Activated T-cell treated with anti-CD3 and anti-CD28 coated beads, Interleukin-2, amount 50 U/mL, for 24 hours (primary cell): ENCODE measurements around the gene CCN2.
"Not testable (repeated sequence)": the region's sequence is repeated elsewhere in the genome, so short reads cannot be mapped to it uniquely, and the experiment has no call there.

ENCODE experiments used
- DNase-seq: peaks from one replicate; pipeline ENCODE4 v3.0.0-alpha.2; 2020
- H3K27ac Mint-ChIP-seq: 2 replicates; pipeline ENCODE4 v1.8.0; 2020; ENCODE audit warnings: mild to moderate bottlenecking, mixed read lengths
- H3K27me3 Mint-ChIP-seq: 2 replicates; pipeline ENCODE4 v1.8.0; 2020; ENCODE audit warnings: mixed read lengths
- H3K36me3 Mint-ChIP-seq: 2 replicates; pipeline ENCODE4 v1.8.0; 2020; ENCODE audit warnings: low read depth, mixed read lengths
- H3K4me1 Mint-ChIP-seq: 2 replicates; pipeline ENCODE4 v1.8.0; 2020; ENCODE audit warnings: low read depth, mixed read lengths
- H3K4me3 Mint-ChIP-seq: 2 replicates; pipeline ENCODE4 v1.8.0; 2020; ENCODE audit warnings: mild to moderate bottlenecking, moderate library complexity, mixed read lengths
- H3K9me3 Mint-ChIP-seq: 2 replicates; pipeline ENCODE4 v1.8.0; 2020; ENCODE audit warnings: mixed read lengths

Gene CCN2

GRCh38 chr6:131914234-131914633 lies 36.9 kb downstream of the CCN2 start:
- peaks cover 31% of the 10 kb centered on the region for H3K4me1 Mint-ChIP-seq
- H3K27me3 Mint-ChIP-seq: peaks cover 76% of the 10 kb centered on the region
- no peaks in the 10 kb centered on the region for H3K9me3 Mint-ChIP-seq
- H3K4me3 Mint-ChIP-seq: no peak overlapping the region
- no peaks in the 10 kb centered on the region for H3K36me3 Mint-ChIP-seq
- H3K27ac Mint-ChIP-seq: no peak overlapping the region
- DNase-seq: no peak

- Mint-ChIP-seq H3K4me1 (peaks cover 22% of the 10 kb centered on the region), H3K9me3 (no peaks in the 10 kb centered on the region), H3K36me3 (no peaks in the 10 kb centered on the region), H3K4me3 (no peak overlapping the region), H3K27me3 (peaks cover 59% of the 10 kb centered on the region), H3K27ac (no peak overlapping the region)
- DNase-seq: no peak
These were observed 39.2 kb downstream of the CCN2 start for GRCh38 chr6:131911951-131912350.

GRCh38 chr6:131910956-131911355 lies 40.2 kb downstream of the CCN2 start:
- Mint-ChIP-seq H3K27ac (no peak overlapping the region), H3K4me3 (no peak overlapping the region), H3K27me3 (peaks cover 49% of the 10 kb centered on the region), H3K4me1 (peaks cover 15% of the 10 kb centered on the region), H3K9me3 (no peaks in the 10 kb centered on the region), H3K36me3 (no peaks in the 10 kb centered on the region)
- no peak for DNase-seq

GRCh38 chr6:131910219-131910589 lies 41.0 kb downstream of the CCN2 start:
- Mint-ChIP-seq H3K4me1 (peaks cover 14% of the 10 kb centered on the region), H3K4me3 (no peak overlapping the region), H3K36me3 (no peaks in the 10 kb centered on the region), H3K9me3 (no peaks in the 10 kb centered on the region), H3K27ac (no peak overlapping the region), H3K27me3 (peaks cover 41% of the 10 kb centered on the region)
- DNase-seq: no peak

GRCh38 chr6:131909408-131910218 lies 41.6 kb downstream of the CCN2 start:
- Mint-ChIP-seq H3K36me3 (no peaks in the 10 kb centered on the region), H3K9me3 (no peaks in the 10 kb centered on the region), H3K4me3 (no peak overlapping the region), H3K4me1 (peaks cover 14% of the 10 kb centered on the region), H3K27ac (no peak overlapping the region), H3K27me3 (peaks cover 35% of the 10 kb centered on the region)
- peak; percentile 63 for DNase-seq

- H3K9me3 Mint-ChIP-seq, DNase-seq, H3K4me3 Mint-ChIP-seq, H3K36me3 Mint-ChIP-seq, H3K27ac Mint-ChIP-seq: not testable (repeated sequence)
- Mint-ChIP-seq H3K27me3 (peaks cover 32% of the 10 kb centered on the region), H3K4me1 (peaks cover 14% of the 10 kb centered on the region)
These were observed 42.4 kb downstream of the CCN2 start for GRCh38 chr6:131908787-131909186.

GRCh38 chr6:131903734-131904133 lies 47.4 kb downstream of the CCN2 start:
- not testable (repeated sequence) for H3K36me3 Mint-ChIP-seq, H3K27ac Mint-ChIP-seq, H3K4me1 Mint-ChIP-seq, H3K9me3 Mint-ChIP-seq, DNase-seq, H3K4me3 Mint-ChIP-seq
- peaks cover 17% of the 10 kb centered on the region for H3K27me3 Mint-ChIP-seq

- DNase-seq, H3K36me3 Mint-ChIP-seq, H3K4me1 Mint-ChIP-seq, H3K9me3 Mint-ChIP-seq, H3K27ac Mint-ChIP-seq, H3K4me3 Mint-ChIP-seq: not testable (repeated sequence)
- peaks cover 22% of the 10 kb centered on the region for H3K27me3 Mint-ChIP-seq
These were observed 49.8 kb downstream of the CCN2 start for GRCh38 chr6:131901326-131901873.

- Mint-ChIP-seq H3K9me3 (peaks cover 10% of the 10 kb centered on the region), H3K4me1 (no peaks in the 10 kb centered on the region), H3K27me3 (peaks cover 22% of the 10 kb centered on the region), H3K36me3 (no peaks in the 10 kb centered on the region), H3K4me3 (no peak overlapping the region), H3K27ac (no peak overlapping the region)
- no peak for DNase-seq
These were observed 50.9 kb downstream of the CCN2 start for GRCh38 chr6:131900231-131900630.

- DNase-seq: no peak
- Mint-ChIP-seq H3K36me3 (no peaks in the 10 kb centered on the region), H3K4me3 (no peak overlapping the region), H3K27ac (no peak overlapping the region), H3K9me3 (peaks cover 10% of the 10 kb centered on the region), H3K27me3 (peaks cover 28% of the 10 kb centered on the region), H3K4me1 (peaks cover 3% of the 10 kb centered on the region)
These were observed 52.5 kb downstream of the CCN2 start for GRCh38 chr6:131898718-131899117.
